Right ventricle myocardium superior (tissue), 1 donor: ENCODE data around the gene IL2RG. TPM values are rescaled to one million over a fixed set of nuclear protein-coding genes. Genes with fewer than 3 reads are reported as not detected.

ENCODE experiments used
- ATAC-seq: fragments of 200-7000 bp; cut with Tn5 transposase; one replicate; pipeline ENCODE4 v1.9.1; 2020; ENCODE audit warnings: mild to moderate bottlenecking; ENCODE audit not compliant: poor library complexity
- DNase-seq: peaks from one replicate; pipeline ENCODE4 v3.0.0-alpha.2; 2020
- intact Hi-C: fragments of 100-400 bp; cut with DNase I; formaldehyde crosslinking; loops from one replicate; pipeline ENCODE4 v1.11.2; 2022
- long read RNA-seq: library from polyadenylated mRNA; unstranded; transcript quantifications from one replicate; pipeline ENCODE4 v2.0.0, GENCODE V29; 2021
- total RNA-seq: library from RNA; stranded (reverse); fragmentation: NEBNext Ultra II Directional; extraction: Animal tissue kit (Norgen Biotek cat#: 25700); gene quantifications from one replicate; pipeline ENCODE4 v1.2.1, GENCODE V29; 2021
- donor health status: DM: no; HTN: yes; CAD: no; lungs with severe emphysema.

IL2RG gene
- total RNA-seq = 0.89 TPM
- long read RNA-seq = 0 reads

DNA sequence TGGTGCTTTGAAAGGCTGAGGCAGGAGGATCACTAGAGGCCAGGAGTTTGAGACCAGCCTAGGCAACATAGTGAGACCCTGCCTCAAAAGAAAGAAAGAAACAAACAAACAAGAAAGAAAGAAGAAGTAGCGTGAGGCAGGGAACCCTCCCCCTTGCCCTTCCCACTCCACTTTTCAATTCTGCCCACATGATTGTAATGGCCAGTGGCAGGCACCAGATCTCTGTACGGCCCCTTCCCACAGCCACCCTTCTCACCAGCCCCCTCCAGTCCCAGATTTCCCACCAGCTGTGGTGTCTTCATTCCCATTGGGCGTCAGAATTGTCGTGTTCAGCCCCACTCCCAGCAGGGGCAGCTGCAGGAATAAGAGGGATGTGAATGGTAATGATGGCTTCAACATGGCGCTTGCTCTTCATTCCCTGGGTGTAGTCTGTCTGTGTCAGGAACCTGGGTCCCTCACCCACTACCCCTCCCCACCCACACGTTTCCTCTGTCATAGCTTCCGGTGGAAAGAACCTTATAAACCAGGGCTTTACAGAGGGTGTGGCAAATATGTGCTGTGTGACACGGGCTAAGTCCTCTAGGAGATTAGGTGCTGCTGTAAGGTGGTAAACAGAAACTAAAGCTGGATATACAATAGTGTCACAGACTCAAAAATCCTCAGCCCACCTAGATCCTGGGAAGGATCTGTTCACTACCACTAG lies at the start of gene IL2RG:
Gene IL2RG (minus strand): TSS at position 437 of the 703 bp plus-strand sequence. CDS start 38 bp downstream, at position 399.
- DNase-seq (no peak), ATAC-seq (no peak)
- intact Hi-C loops = no loop called here

- DNase-seq (no peak), ATAC-seq (no peak)
- intact Hi-C loops = no loop called here
Observed at GRCh38 chrX:71160475-71160874, 49.1 kb upstream of the IL2RG start.

GRCh38 chrX:71159335-71159734 lies 48.0 kb upstream of the IL2RG start:
- intact Hi-C loops = no loop called here
- no peak for ATAC-seq

DNA sequence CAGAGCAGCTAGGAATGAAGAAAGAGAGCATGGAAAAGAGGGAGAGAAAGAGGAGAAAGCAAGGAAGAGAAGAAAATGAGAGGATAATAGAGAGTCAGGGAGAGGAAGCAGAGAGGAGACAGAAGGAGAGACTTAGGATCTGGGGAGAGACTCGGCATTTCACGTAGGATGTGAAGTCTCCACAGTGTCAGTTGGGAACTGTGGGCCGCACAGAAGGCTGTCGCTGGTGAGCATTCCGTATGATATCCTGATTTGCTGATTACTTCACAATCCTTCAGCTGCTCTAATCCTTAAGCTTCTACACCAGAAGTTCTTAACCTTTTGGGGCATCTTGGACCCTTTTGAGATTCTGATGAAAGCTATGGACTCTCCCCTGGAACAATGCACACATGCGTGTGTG lies 47.2 kb upstream of the IL2RG start:
- intact Hi-C loops = no loop called here
- ATAC-seq = no peak
- no peak for DNase-seq

More at GRCh38 chrX:71159335-71159734, 48.0 kb upstream of the IL2RG start:
- no peak for DNase-seq

DNA sequence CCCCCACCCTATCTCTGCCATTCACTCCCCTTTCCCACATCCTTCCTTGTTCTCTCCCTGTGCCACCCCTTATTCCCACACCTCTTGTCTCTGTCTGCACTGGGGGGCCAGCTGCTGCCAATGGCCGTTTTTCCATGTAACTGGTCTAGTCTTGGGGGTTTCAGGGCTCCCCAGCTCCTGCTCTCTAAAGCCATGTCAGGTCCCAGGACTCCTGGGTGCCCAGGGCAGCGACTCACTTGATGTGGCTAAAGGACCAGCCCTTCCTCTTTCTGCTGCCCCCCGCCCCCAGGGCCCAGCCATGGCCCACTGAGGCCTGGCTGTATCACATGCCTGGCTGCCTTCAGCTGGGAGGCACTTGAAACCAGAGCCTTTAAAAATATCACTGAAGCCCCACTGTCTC lies 43.3 kb upstream of the IL2RG start:
- DNase-seq (no peak), ATAC-seq (no peak)
- intact Hi-C loops = no loop called here

- DNase-seq = no peak
- ATAC-seq = no peak
- intact Hi-C loops = no loop called here
Observed at GRCh38 chrX:71154196-71154595, 42.8 kb upstream of the IL2RG start.

- DNase-seq (no peak), ATAC-seq (no peak)
- intact Hi-C loops = no loop called here
Observed at GRCh38 chrX:71151366-71151765, 40.0 kb upstream of the IL2RG start.

GRCh38 chrX:71148278-71148663 lies 36.9 kb upstream of the IL2RG start:
- intact Hi-C loops = no loop called here
- no peak for ATAC-seq
- DNase-seq = no peak

- intact Hi-C loops = no loop called here
- ATAC-seq = no peak
- DNase-seq = no peak
Observed at GRCh38 chrX:71147496-71148277, 36.3 kb upstream of the IL2RG start.

GRCh38 chrX:71144651-71145050 lies 33.3 kb upstream of the IL2RG start, which contains the start of gene NLGN3:
TSS of gene NLGN3 (plus strand) at chrX:71144841. CDS start at chrX:71147750, 2,909 bp downstream.
- DNase-seq (no peak), ATAC-seq (no peak)
- intact Hi-C loops = no loop called here

- peak; percentile 39 for ATAC-seq
- intact Hi-C loops = no loop called here
- DNase-seq = peak; percentile 50
Observed at GRCh38 chrX:71143508-71143907, 32.1 kb upstream of the IL2RG start.

DNA sequence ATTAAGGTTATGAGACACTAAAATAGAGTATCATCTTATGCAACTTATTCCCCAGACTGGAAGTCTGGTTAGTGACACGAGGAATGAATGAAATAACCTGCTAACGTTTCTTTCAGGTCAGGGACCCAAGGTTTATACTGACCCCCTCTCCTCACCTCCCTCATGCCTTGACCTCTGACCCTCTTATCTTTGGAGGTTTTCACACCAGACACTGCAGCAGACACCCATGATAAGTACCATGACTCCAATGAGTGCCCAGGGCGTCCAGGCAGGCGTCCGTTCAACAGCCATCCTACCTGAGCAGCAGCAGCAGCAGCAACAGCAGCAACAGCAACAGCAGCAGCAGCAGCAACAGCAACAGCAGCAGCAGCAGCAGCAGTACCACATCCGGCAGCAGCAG lies 29.1 kb upstream of the IL2RG start:
- intact Hi-C loops = no loop called here
- no peak for DNase-seq
- no peak for ATAC-seq

DNA sequence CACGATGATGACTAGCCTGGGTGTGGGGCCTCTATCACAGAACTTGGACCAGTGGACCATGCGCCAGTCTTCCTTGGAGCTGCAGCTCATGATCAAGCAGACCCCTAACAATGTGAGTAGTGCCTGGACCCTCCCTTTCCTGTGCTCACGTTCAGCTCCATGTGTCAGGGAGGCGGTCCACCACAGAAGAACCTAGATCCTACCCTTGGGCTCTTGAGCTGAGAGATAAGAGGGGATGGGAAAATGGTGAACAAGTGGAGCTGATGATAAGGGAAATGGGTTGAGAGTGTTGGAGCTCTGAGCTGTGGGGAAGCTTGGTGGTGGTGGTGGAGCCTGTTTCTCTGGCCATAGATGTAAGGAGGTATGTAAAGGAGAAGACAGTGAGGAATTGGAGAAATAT lies 20.1 kb upstream of the IL2RG start:
- ATAC-seq (no peak), DNase-seq (no peak)
- intact Hi-C loops = no loop called here

GRCh38 chrX:71128915-71129765 lies 17.8 kb upstream of the IL2RG start:
- ATAC-seq = peak; percentile 72
- intact Hi-C loops = no loop called here
- DNase-seq = peak; percentile 77

DNA sequence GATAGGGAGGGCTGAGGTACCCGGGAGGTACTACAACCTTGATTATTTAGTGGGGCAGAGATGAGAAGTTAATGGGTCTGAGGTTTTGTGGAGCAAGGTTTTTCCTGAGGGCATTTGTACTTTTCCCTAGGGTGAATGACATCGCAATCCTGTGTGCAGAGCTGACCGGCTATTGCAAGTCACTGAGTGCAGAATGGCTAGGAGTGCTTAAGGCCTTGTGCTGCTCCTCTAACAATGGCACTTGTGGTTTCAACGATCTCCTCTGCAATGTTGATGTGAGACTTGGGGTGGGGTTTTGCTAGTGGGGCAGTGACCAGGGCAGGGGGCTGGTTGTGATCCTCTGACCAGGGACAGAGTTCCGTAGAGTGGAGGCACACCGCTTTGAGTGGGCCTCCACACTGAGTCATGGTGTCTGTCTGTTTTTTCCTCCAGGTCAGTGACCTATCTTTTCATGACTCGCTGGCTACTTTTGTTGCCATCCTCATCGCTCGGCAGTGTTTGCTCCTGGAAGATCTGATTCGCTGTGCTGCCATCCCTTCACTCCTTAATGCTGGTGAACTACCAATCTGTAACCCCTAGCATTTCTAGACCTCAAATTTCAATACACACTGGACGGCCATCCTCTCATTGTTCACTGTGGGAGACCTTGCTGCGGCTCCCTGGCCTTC lies 16.9 kb upstream of the IL2RG start:
- intact Hi-C loops = no loop called here
- ATAC-seq = no peak
- DNase-seq = no peak

DNA sequence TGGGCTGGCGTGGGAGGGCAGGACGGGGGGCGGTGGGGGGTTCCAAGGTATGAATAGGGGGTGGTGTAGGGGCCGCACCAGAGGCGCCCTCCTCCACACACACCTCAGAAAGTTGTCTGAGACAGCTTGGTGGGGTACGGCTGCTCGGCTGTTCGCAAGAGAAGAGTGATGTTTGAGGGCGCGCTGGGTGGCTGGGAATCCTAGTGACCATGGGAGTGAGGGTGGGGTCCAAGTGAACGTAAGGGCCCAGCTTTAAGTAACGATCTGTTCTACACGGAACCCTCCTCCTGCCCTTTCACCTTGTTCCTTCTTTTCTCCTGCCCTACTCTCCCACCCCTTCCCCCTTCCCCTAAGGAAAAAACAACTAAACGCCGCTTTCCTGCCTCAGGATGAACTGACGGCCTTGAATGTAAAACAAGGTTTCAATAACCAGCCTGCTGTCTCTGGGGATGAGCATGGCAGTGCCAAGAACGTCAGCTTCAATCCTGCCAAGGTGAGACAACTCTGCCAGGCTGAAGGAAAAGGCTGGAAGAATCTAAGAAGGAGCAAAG lies 7.7 kb upstream of the IL2RG start:
- intact Hi-C loops = no loop called here
- ATAC-seq = peak; percentile 23

DNA sequence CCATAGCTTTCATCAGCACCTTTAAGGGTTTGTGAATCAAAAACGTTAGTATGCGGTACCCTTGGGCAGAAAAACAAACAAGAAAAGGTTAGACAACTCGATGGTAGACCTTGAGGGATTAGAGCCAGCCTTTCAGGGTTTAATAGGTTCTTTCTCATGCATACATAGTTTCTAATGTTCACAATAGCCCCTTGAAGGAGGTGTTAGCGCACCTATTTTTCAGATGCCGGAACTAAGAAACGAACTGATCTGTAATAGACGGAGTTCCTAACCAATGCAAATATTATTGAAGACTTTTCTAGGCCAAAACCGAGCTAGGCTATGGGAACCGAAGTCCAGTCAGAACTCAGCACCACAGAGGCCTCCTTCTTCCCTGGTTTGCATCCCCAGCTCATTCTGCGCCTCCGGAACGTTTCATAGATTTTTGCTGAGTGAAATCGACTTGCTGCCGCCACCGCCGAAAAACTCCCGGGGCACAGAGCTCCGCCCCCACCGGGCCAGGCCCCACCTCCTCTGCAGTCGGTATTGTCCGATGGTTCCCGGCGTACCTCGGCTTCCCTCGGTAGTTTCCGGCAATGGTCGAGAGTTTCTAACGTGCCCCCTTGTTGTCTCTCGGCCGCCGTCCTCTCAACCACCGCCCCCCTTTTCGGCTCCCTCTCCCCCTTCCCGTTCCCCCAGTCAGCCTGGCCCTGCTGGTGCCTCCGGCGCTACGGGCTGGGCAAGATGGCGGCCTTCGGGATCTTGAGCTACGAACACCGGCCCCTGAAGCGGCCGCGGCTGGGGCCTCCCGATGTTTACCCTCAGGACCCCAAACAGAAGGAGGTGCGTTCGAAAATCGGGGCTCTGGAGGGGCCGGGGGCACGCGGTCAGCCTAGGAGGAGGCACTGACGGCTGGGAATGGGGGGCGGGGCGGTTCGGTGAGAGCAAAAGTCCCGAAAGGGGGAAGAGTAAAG lies 6.9 kb upstream of the IL2RG start, which contains the start of gene MED12:
Gene MED12 (plus strand): TSS at position 565 of the 953 bp plus-strand sequence. CDS start 159 bp downstream, at position 724.
- intact Hi-C loops = no loop called here
- DNase-seq (peak; percentile 91), ATAC-seq (peak; percentile 99)

More for the DNA sequence above, 7.7 kb upstream of the IL2RG start:
- no peak for DNase-seq
